ENCODE data around the gene LDLRAD4.
A peak's percentile ranks its signal among the peaks of the same experiment; 100 is the strongest.

LDLRAD4 gene

DNA sequence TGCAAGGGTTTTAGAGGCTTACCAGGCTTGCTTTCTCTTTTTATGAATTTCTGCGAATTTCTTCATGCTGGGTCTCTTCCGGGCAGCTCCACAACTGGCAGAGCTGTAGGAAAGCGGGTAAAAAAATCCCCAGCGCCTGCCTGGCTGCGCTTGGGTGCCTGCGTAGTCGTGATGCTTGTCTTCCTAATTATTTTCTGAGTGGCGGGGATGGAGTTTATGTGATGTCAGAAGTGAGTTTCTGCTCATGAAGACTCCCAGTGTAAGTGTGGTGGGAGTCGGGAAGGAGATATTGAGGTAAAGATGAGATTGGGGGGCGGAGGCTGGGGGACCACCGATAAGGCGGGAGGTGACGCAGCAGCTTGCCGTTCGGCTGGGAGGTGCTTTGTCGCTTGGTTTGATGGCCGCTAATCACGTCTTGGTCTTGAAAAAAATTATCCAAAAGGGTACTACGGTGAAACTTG is 229.8 kb downstream of the LDLRAD4 start:
- DNase-seq (ENCODE audit: low read depth): no peak
- H3K4me3 ChIP-seq (ENCODE audit: low read depth, low read length): no peak overlapping the region
- TF ChIP-seq, protein P1, sequence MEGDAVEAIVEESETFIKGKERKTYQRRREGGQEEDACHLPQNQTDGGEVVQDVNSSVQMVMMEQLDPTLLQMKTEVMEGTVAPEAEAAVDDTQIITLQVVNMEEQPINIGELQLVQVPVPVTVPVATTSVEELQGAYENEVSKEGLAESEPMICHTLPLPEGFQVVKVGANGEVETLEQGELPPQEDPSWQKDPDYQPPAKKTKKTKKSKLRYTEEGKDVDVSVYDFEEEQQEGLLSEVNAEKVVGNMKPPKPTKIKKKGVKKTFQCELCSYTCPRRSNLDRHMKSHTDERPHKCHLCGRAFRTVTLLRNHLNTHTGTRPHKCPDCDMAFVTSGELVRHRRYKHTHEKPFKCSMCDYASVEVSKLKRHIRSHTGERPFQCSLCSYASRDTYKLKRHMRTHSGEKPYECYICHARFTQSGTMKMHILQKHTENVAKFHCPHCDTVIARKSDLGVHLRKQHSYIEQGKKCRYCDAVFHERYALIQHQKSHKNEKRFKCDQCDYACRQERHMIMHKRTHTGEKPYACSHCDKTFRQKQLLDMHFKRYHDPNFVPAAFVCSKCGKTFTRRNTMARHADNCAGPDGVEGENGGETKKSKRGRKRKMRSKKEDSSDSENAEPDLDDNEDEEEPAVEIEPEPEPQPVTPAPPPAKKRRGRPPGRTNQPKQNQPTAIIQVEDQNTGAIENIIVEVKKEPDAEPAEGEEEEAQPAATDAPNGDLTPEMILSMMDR (conservative IDR thresholded peaks at IDR 0.05; ENCODE audit: low read depth, low read length): no peak

DNA sequence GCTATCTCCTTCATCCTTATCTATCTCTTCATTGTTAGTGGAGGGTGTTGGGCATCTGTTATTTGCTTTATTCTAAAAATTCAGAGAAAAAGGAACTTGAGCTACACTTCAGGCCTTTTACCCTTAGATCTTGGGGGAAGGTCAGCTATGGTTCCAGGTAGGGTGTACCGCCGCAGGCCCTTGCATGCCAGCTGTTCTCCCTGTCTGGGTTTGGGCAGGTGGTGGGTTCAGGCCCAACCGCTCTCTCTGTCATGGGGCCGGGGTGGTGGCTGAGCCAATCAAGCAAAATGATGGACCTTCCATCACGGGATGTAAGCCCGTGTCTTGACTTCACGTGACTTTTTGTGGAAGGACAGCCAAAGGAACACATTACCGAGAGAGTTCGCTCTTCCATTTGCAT is 231.1 kb downstream of the LDLRAD4 start:
- no peak for DNase-seq (ENCODE audit: low read depth)
- TF ChIP-seq, protein P1 (conservative IDR thresholded peaks at IDR 0.05; ENCODE audit: low read depth, low read length): no peak
- no peak overlapping the region for H3K4me3 ChIP-seq (ENCODE audit: low read depth, low read length)

DNA sequence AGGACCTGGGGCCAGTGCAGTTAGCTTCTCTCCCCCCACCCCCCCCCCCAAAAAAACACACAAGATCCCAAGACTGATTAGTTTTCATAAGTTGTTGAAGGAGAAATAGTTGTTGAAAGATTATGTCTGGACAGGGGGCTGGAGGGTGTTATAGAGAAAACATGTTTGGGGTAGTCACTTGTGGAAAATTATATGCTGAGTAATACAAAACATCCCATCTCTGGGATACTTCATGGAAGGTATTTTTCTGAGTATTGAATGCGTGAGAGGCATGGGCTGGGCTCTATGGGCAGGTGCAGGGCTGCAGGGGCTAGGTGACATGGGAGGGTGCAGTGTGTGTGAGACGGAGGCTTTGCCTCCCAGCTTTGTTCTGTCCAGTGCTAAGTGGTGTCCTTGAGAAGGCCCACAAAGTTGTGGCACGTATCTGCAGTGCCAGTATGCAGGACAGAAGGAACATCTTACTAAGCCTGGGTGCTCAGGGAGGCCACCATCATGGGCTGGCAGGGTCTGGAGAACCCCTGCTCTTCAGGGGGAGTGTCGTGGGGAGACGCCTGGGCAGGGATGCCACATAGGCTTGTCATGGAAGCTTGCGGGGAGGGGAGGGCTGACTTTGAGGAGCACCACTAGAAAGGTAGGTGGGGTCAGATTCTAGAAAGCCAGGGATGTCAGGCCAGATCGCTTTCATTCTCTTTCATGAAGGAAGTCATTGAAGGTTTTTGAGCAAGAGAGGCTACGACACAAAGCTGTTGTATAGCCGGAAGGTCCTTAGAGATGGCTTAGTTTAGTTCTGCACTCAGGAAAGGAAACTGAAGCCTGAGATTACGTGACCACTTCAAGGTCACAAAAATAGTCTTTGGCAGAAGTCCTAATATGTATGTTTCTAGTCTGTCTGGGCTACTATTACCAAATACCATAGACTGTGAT is 232.0 kb downstream of the LDLRAD4 start:
- no peak overlapping the region for H3K4me3 ChIP-seq (ENCODE audit: low read depth, low read length)
- DNase-seq (ENCODE audit: low read depth): no peak
- TF ChIP-seq, protein P1 (conservative IDR thresholded peaks at IDR 0.05; ENCODE audit: low read depth, low read length): no peak

DNA sequence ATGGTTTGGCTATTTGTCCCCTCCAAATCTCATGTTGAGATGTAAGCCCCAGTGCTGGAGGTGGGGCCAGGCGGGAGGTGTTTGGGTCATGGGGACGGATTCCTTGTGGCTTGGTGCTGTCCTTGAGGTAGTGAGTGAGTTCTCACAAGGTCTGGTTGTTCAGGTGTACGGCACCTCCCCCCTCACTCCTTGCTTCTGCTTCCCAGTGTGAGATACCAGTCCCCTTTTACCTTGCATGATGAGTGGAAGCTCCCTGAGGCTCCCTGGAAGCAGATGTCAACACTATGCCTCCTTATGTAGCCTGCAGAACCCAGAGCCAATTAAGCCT is 232.6 kb downstream of the LDLRAD4 start:
- TF ChIP-seq, protein P1 (conservative IDR thresholded peaks at IDR 0.05; ENCODE audit: low read depth, low read length): no peak
- H3K4me3 ChIP-seq (ENCODE audit: low read depth, low read length): no peak overlapping the region
- no peak for DNase-seq (ENCODE audit: low read depth)

DNA sequence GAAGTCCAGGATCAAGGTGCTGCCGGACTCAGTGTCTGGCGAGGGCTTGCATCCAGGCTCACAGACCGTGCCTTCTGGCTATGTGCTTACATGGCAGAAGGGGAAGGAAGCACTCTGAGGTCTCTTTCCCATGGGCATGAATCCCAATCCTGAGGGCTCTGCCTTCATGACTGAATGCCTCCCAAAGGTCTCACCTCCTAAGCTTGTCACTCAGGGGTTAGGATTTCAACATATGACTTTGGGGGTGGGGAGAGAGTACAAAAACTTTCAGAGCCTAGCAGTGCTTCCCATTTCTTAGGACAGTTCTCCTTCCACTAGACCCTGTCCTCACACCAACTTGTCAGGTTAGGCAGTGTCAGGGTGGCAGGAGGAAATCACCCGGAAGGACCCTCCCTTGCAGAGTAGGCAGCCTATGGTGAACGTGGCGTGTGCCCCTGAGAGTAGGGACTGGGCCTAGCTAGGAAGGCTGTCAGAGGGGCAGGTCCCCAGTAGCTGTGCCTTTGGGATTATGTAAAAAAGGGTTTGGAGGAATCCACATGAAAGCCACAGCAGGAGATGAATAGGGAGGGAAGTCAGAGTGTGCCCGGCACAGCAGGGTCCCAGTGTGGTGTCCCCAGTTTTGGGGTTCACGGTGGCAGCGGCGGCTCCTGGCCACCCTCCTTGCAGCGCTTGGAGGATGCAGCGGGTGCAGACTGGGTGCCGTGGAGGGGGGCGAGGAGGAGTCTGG is 233.3 kb downstream of the LDLRAD4 start:
- DNase-seq (ENCODE audit: low read depth): no peak
- TF ChIP-seq, protein P1 (conservative IDR thresholded peaks at IDR 0.05; ENCODE audit: low read depth, low read length): no peak
- no peak overlapping the region for H3K4me3 ChIP-seq (ENCODE audit: low read depth, low read length)

DNA sequence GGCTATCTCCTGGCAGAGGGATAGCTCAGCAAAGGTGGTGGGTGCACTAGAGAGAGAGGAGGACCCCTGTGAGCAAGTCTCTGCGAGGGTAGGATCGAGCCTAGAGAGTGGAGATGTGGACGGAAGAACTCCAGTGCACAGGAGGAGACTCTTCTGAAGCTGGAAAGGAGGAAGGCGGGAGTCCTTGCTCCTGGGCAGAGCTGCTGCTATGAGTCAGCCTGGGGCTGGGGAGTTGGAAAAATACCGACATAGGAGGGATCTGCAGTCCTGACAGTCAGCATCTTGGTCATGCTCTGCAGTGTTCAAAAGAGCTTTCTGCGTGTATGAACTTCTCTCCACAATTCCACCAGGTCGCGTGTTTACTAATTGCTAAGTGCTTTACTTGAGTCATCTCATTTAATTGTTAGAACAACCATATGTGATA is 233.8 kb downstream of the LDLRAD4 start:
- TF ChIP-seq, protein P1 (conservative IDR thresholded peaks at IDR 0.05; ENCODE audit: low read depth, low read length): no peak
- peak; percentile 85 for DNase-seq (ENCODE audit: low read depth)
- H3K4me3 ChIP-seq (ENCODE audit: low read depth, low read length): no peak overlapping the region
